NCI-H2081 (cell line): ENCODE measurements around the gene C3orf49.

Source experiments
- DNase-seq, 2 experiments: peaks; one replicate each; lab custom pipeline; 2025; lab: John Stamatoyannopoulos, UW

Gene C3orf49

DNA sequence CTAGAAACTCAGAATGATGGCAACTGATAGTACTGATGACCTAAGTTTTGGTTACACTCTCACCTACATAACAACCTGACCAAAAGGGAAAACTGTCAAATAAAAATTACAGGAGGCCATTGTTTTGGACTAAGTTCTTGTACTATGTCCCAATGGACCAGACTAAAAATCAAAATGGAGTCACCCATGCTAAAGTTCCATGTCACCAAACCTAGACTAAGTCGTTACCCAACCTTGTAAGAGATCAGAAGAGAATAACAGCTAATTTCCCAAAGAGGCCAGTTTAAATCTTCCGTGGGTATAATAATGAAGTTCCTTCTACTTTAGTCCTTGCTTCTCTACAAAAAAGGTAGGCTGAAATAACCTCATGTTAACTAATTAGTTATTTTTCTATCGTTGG is 32.2 kb downstream of the C3orf49 start:
- no peak for DNase-seq

GRCh38 chr3:63853106-63853505 is 34.0 kb downstream of the C3orf49 start:
- no peak for DNase-seq

- DNase-seq: peak in 1 of 2 experiments; percentile 3
Observed at GRCh38 chr3:63855333-63855940, 36.3 kb downstream of the C3orf49 start.

DNA sequence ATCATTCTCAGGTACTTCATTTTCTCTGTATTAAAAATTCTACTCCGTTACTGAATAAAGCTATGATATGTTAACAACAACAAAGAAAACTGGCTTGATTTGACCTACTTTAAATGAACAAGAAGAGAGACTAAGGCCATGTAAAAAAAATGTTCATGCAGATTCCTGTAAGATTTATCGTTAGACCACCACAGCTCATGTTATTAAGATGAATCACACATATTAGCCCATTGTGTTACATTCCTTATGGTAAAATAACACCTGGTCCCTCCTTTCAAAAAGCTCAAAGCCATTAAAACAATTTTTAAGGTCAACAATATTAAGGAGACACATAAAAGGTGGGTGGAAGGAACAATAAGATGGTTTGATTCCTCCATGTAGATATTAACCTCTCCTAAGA is 38.2 kb downstream of the C3orf49 start:
- no peak for DNase-seq

- DNase-seq: no peak
Observed at GRCh38 chr3:63860776-63861175, 41.7 kb downstream of the C3orf49 start.

- no peak for DNase-seq
Observed at GRCh38 chr3:63861306-63861705, 42.2 kb downstream of the C3orf49 start.

DNA sequence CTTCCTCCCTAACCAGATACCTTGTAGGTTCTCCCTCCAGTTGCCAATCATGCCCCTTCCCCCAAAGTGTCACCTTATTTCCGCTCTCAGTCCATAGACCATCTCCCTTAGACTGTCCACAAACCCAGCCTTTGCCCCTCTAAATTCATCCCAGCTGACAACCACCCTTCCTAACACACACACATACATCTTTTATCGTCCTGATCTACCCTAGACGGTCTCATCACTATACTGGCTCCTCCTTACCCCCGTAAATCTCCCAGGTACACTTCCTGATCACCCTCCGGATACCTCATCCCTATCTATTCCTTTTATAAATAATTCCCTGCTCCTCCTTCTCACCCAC is 43.7 kb downstream of the C3orf49 start:
- DNase-seq: no peak

DNA sequence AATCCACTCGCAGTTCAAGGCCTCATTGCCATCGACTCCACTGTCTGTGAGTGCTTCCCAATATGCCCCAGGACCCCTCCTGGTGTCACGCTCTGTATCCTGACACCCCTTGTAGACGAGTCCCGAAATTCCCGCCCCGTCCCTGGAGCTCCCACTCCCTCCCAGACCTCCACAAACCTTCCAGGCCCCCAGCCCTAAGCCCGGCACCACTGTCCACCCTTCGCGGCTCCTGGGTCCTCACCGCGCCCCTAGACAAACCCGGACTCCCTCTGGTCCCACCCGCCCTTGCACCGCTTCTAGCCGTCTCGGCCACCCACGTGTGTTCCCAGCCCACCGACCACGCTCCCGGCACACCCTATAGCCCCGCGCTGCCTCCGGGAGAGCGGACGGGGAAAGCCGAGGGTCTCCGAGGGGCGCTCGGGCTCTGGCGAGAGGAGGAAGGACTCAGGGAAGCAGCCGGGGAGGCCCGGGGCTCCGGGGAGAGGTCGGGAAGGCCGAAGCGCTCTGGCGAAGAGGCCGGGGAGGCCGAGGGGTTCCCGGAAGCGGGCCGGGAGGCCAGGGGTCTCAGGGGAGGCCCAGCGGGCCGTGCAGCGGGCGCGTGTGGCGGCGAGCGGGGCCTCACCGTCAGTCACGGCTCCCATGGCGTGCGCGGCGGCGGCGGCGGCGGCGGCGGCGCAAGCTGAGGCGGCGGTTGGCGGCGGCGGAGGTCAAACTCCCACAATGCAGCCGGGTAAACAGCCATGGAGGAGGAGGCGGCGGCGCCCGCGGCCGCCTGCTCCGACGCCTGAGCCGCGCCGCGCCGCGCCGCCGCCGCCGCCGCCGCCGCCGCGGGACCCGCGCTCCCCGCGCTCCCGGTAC is 44.3 kb downstream of the C3orf49 start, which contains the start of the genes ATXN7 and THOC7:
TSS of gene ATXN7 (plus strand) at position 718 of the 858 bp plus-strand sequence. CDS start 48,732 bp downstream, outside the sequence.
TSS of gene THOC7 (minus strand) at position 656 of the 858 bp plus-strand sequence. CDS start at position 641, 15 bp downstream.
- DNase-seq: peak; percentile 32 to 35

DNA sequence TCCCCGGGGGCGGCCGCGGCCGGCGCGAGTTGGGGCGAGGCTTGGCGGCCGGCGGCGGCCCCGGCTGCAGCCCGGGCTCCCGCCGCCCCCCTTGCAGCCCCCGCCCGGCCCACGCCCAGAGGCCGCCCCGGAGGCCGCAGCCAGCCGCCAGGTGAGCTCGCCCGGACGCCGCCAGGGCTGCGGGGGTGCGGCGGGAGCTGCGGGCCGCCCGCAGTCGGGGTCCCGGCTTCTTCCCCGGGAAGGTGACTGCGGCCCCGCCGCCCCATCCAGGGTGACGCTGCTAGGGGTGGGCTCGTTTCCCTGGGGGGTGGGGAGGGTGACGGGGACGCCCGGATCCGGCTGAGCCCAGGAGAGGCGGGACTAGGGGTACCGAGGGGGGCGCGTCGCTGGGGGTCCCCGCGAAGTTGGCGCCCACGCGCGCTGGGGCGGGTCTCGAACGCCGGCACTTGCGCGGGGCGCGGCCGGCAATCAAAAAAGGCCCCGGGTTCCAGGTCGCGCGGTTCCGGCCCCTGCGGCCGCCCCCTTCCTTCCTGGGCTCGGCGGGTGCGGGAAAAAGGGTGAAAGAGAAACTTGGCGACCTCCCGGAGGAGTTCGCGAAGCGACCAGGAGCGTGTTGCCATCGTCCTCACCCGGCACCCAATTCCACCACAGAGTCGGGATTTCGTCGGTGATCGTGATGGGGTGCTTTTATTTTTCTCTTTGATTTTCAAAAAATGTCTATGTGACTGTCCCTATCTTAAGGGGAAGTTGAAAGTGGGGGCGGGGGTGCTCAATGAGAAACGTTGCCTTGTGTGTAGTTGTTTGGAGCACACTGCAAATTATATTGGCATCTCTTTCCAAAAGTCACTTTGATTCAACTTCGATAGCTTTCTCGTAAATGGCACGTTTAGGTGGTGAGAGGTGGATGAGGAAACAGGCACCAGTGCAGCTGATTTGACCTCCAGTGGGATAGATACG is 45.2 kb downstream of the C3orf49 start:
- peak in 1 of 2 experiments; percentile 31 for DNase-seq

DNA sequence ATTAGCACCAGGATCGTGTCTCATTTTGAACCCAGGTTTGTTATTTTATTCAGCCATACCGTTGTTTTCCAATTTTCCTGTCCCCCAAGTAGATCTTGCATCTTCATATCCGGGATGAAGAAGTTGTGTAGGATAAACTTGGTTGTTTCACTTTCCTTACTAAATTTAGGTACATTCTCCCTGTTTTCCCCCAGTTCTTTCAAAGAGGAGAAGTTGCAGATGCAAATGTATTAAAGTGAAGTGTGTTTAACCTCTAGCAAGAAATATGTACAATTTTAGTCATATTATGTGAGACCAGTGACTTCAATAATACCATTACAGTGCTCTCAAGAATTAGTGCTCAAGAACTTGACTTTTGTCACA is 45.8 kb downstream of the C3orf49 start:
- DNase-seq: no peak

DNA sequence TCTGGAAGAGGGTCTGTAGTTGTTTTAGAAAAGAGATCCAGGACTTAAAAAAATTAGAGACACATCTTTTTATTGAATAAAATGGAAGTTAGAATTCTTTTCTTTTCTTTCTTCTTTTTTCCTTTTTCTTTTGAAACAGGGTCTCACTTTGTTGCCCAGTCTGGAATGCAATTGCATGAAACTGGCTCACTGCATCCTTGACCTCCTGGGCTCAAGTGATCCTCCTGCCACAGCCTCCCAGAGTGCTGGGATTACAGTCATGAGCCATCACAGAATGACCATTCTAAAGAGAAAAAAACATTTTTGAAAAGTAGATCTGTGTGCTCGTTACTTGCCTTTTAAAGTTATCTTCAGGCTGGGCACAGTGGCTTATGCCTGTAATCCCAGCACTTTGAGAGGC is 48.1 kb downstream of the C3orf49 start:
- no peak for DNase-seq

- DNase-seq: no peak
Observed at GRCh38 chr3:63869940-63870614, 51.0 kb downstream of the C3orf49 start.

DNA sequence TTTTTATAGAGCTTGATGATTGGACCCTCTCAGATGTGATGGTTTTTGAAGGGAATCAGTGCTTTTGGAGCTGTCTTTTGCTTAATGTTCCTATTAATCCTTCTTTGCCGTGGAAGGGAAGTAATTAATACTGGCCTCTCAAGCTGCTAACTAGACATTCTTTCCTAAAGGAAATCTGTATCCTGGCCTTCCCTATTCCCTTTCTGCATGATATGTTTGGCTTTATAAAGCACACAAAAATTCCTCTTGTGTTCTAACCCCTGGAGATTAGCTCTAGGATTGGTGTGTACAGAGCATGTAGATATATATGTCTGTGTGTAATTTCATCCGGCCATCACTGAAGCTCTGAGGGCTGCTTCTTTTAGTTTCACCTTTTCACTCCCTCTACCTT is 51.5 kb downstream of the C3orf49 start:
- no peak for DNase-seq

DNA sequence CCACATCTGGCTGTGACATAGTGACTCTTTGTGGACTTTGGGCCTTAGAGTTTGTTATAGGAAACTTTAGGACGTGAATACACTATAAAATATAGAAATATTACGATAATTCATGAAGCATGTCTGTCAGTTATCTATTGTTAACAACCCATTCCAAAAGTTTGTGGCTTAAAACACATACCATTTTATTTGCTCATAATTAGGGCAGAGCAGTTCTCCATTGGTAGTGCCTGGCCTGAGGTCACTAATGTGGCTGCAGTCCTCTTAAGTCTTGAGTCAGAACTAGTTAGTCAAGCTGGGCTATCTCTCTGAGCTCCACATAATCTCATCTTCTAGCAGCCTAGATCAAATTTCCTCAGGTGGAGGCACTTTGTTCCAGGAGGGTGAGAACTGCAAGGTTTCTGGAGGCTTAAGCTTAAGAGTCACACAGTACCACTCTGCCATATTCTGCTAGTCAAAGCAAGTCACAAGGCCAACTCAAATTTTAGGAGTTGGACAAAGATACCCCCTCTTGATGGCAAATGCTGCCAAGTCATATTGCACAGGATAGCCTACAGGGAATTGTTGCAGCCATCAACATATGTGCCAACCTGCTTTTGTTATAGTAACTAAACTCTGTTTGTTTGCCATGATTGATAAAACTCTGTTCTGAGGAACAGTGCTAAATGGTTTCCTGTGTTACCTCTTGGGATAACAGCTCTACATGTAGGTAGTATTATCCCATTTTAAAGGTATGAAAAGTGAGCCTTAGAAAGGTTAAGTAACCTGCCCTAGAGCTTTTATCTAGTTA is 53.2 kb downstream of the C3orf49 start:
- no peak for DNase-seq

- DNase-seq: no peak
Observed at GRCh38 chr3:63874769-63875168, 55.7 kb downstream of the C3orf49 start.

GRCh38 chr3:63875510-63875909 is 56.4 kb downstream of the C3orf49 start:
- no peak for DNase-seq

DNA sequence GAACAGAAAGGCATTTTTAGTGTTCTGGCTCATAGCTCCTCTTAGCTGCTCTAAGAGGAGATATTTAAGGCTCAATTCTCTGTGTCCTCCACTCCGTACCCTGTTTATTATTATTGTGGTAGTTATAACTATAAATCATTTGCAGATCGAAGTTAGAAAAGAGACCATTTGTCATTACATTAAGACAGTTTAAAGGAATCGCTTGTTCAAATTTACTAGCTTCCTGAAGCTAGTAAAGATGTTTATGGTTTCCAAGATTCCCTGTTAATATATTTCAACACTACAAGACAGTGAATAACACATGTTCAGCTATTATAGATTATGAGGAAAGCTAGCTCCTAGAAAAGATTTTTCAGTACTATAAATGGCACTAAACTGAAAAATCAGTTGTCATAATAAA is 57.2 kb downstream of the C3orf49 start:
- DNase-seq: no peak

GRCh38 chr3:63877737-63878393 is 58.8 kb downstream of the C3orf49 start:
- no peak for DNase-seq

GRCh38 chr3:63878394-63879060 is 59.4 kb downstream of the C3orf49 start:
- DNase-seq: no peak

- no peak for DNase-seq
Observed at GRCh38 chr3:63880653-63881052, 61.6 kb downstream of the C3orf49 start.
